IMR-90 (cell line): ENCODE results near the gene ANKS4B. TPM values are rescaled to one million over a fixed set of nuclear protein-coding genes. Genes with fewer than 3 reads are reported as not detected.
"Not testable (repeated sequence)": the region's sequence is repeated elsewhere in the genome, so short reads cannot be mapped to it uniquely, and the experiment has no call there.

Experiments
- ATAC-seq: fragments of 200-7000 bp; cut with Tn5 transposase; 2 replicates; pipeline ENCODE4 v1.9.1; 2020; ENCODE audit warnings: low read depth, mild to moderate bottlenecking, moderate library complexity
- BruUV-seq: library from RNA; stranded (reverse); fragments of 400-500 nt; replicated peaks from 2 replicates; lab custom pipeline; 2021; lab: Mats Ljungman, UMichigan
- CTCF ChIA-PET: fragments of 300-600 bp; formaldehyde crosslinking; extraction: SDS; loops from one replicate; lab custom pipeline; 2021; ENCODE audit warnings: antibody characterized with exemption; lab: Yijun Ruan, JAX
- POLR2A ChIA-PET: fragments of 300-600 bp; sonication (Branson Sonifier 250); formaldehyde crosslinking; loops from one replicate; lab custom pipeline; 2022; ENCODE audit warnings: antibody characterized with exemption; ENCODE audit not compliant: unreplicated experiment; lab: Charles Lee
- DNase-seq: peaks from one replicate; pipeline ENCODE4 v3.0.0; 2013
- H2AFZ ChIP-seq: replicated peaks from 2 replicates; pipeline ENCODE3; 2013; ENCODE audit warnings: low read length, mild to moderate bottlenecking; ENCODE audit not compliant: poor library complexity
- H2AK5ac ChIP-seq: 2 replicates; pipeline ENCODE4 v1.6.1; 2013; ENCODE audit warnings: low read depth, low read length, inconsistent platforms
- H2AK9ac ChIP-seq: replicated peaks from 2 replicates; pipeline ENCODE3; 2013; ENCODE audit warnings: mild to moderate bottlenecking, low read depth, low read length, moderate library complexity; ENCODE audit not compliant: poor library complexity
- H2BK120ac ChIP-seq: 2 replicates; pipeline ENCODE4 v1.6.1; 2013; ENCODE audit warnings: low read depth, low read length, inconsistent platforms
- H2BK15ac ChIP-seq: 3 replicates; pipeline ENCODE4 v1.6.1; 2013; ENCODE audit warnings: low read depth, low read length, inconsistent platforms
- H2BK20ac ChIP-seq: 2 replicates; pipeline ENCODE4 v1.6.1; 2013; ENCODE audit warnings: low read depth, mild to moderate bottlenecking, inconsistent platforms, low read length, moderate library complexity
- H2BK5ac ChIP-seq: 2 replicates; pipeline ENCODE4 v1.6.1; 2013; ENCODE audit warnings: mild to moderate bottlenecking, low read depth, low read length, inconsistent platforms; ENCODE audit not compliant: poor library complexity, severe bottlenecking
- H3K14ac ChIP-seq: replicated peaks from 2 replicates; pipeline ENCODE4 v1.6.1; 2013; ENCODE audit warnings: low read depth, low read length, inconsistent platforms
- H3K18ac ChIP-seq: 2 replicates; pipeline ENCODE4 v1.6.1; 2013; ENCODE audit warnings: low read depth, low read length, control low read depth
- H3K23ac ChIP-seq: 2 replicates; pipeline ENCODE4 v1.6.1; 2013; ENCODE audit warnings: low read depth, low read length, inconsistent platforms
- H3K27ac ChIP-seq: 2 replicates; pipeline ENCODE4 v1.5.1; 2013; ENCODE audit warnings: mild to moderate bottlenecking, control low read depth, low read length; ENCODE audit not compliant: insufficient read depth
- H3K27me3 ChIP-seq: 2 replicates; pipeline ENCODE4 v1.6.1; 2013; ENCODE audit warnings: low read length; ENCODE audit not compliant: control insufficient read depth, insufficient read depth
- H3K36me3 ChIP-seq: 2 replicates; pipeline ENCODE4 v1.6.1; 2013; ENCODE audit warnings: low read length, mixed read lengths; ENCODE audit not compliant: control insufficient read depth, insufficient read depth
- H3K4ac ChIP-seq: 2 replicates; pipeline ENCODE4 v1.6.1; 2013; ENCODE audit warnings: low read depth, low read length, inconsistent platforms
- H3K4me1 ChIP-seq: 2 replicates; pipeline ENCODE4 v1.6.1; 2013; ENCODE audit warnings: low read length, mixed read lengths; ENCODE audit not compliant: control insufficient read depth, insufficient read depth
- H3K4me2 ChIP-seq: 2 replicates; pipeline ENCODE4 v1.6.1; 2013; ENCODE audit warnings: low read depth, mild to moderate bottlenecking, control low read depth, low read length, moderate library complexity
- H3K4me3 ChIP-seq: 2 replicates; pipeline ENCODE4 v1.5.1; 2013; ENCODE audit warnings: low read depth, mild to moderate bottlenecking, control low read depth, low read length, moderate library complexity; ENCODE audit not compliant: insufficient read depth
- H3K56ac ChIP-seq: 2 replicates; pipeline ENCODE4 v1.6.1; 2013; ENCODE audit warnings: low read length, inconsistent platforms; ENCODE audit not compliant: insufficient read depth; ENCODE audit errors: extremely low read depth
- H3K79me1 ChIP-seq, 2 experiments: 2 replicates each; pipeline ENCODE4 v1.6.1; 2013; ENCODE audit warnings: low read length in 2 of 2, inconsistent platforms in 1 of 2, low read depth in 1 of 2
- H3K9ac ChIP-seq: 2 replicates; pipeline ENCODE4 v1.6.1; 2013; ENCODE audit warnings: low read depth, low read length, control low read depth
- H3K9me1 ChIP-seq: 2 replicates; pipeline ENCODE4 v1.6.1; 2013; ENCODE audit warnings: low read length, inconsistent platforms; ENCODE audit not compliant: insufficient read depth
- H3K9me3 ChIP-seq: 2 replicates; pipeline ENCODE4 v1.6.1; 2013; ENCODE audit warnings: low read length; ENCODE audit not compliant: control insufficient read depth, insufficient read depth
- H4K20me1 ChIP-seq: 2 replicates; pipeline ENCODE4 v1.6.1; 2013; ENCODE audit warnings: low read length, inconsistent platforms; ENCODE audit not compliant: insufficient read depth
- H4K5ac ChIP-seq: 2 replicates; pipeline ENCODE4 v1.6.1; 2013; ENCODE audit warnings: mild to moderate bottlenecking, low read depth, low read length, control low read depth
- H4K8ac ChIP-seq, 2 experiments: 2 replicates each; pipeline ENCODE4 v1.6.1; 2013; ENCODE audit warnings: low read depth in 2 of 2, low read length in 2 of 2, control low read depth in 1 of 2, inconsistent platforms in 1 of 2
- H4K91ac ChIP-seq: 2 replicates; pipeline ENCODE4 v1.6.1; 2013; ENCODE audit warnings: low read depth, low read length, inconsistent platforms; ENCODE audit not compliant: insufficient read depth
- WGBS, 2 experiments: methylation state at CpG; one replicate each; pipeline versions ENCODE4 v1.1.5 to v1.1.7; 2013; ENCODE audit warnings: missing lambda C conversion rate in 2 of 2; ENCODE audit not compliant: insufficient read length in 1 of 2; ENCODE audit errors: extremely low coverage in 2 of 2; 5-methylcytosine and 5-hydroxymethylcytosine counted together
- dilution Hi-C: fragments of 300-500 bp; cut with HindIII; formaldehyde crosslinking; loops from one replicate; pipeline ENCODE4 v1.14.3; 2018; ENCODE audit warnings: low sequenced_read_pairs; ENCODE audit not compliant: unreplicated experiment
- in situ Hi-C: fragments of 300-500 bp; cut with MboI; formaldehyde crosslinking; loops from 3 replicates; pipeline ENCODE4 v1.14.3; 2019; ENCODE audit warnings: low sequenced_read_pairs, inconsistent platforms, mixed read lengths
- intact Hi-C: fragments of 100-400 bp; cut with micrococcal nuclease; formaldehyde crosslinking; loops from 2 replicates; pipeline ENCODE4 v1.10.0; 2022
- polyA plus RNA-seq, 3 experiments: library from polyadenylated mRNA; depleted of rRNA; stranded (reverse); fragments of >200 nt; gene quantifications; 2 replicates each; pipeline ENCODE4 v1.2.3, GENCODE V29; 2012; ENCODE audit warnings: low replicate concordance in 1 of 3
- total RNA-seq: library from RNA; depleted of rRNA; stranded (reverse); fragments of >200 nt; gene quantifications from 2 replicates; pipeline ENCODE4 v1.2.3, GENCODE V29; 2012

Gene ANKS4B
- total and polyA plus RNA-seq, 2 of the 4 experiments (the other 2 are of a cell fraction) = not detected

- BruUV-seq, H2AK5ac ChIP-seq, H2BK15ac ChIP-seq, H2BK120ac ChIP-seq, H2BK20ac ChIP-seq, H3K4me2 ChIP-seq, H4K5ac ChIP-seq, in situ Hi-C loops, POLR2A ChIA-PET, ATAC-seq, H2AFZ ChIP-seq, H4K91ac ChIP-seq, H3K4ac ChIP-seq, H3K56ac ChIP-seq, H3K4me3 ChIP-seq, H4K8ac ChIP-seq, H3K9me3 ChIP-seq, H3K27ac ChIP-seq, H4K20me1 ChIP-seq, H2BK5ac ChIP-seq, H3K36me3 ChIP-seq, H3K9me1 ChIP-seq, H3K14ac ChIP-seq, intact Hi-C loops, dilution Hi-C loops, DNase-seq, H3K4me1 ChIP-seq, H3K9ac ChIP-seq, H3K18ac ChIP-seq, H3K23ac ChIP-seq, H3K79me1 ChIP-seq, H2AK9ac ChIP-seq: not testable (repeated sequence)
- H3K27me3 ChIP-seq = peaks cover 21% of the 10 kb centered on the region
- WGBS, 2 experiments = no CpG with 5 or more reads among the region's 8 CpGs
- CTCF ChIA-PET = interaction anchor here (0.9 kb wide), 1 partner anchor 105 kb away, joined by 3 read pairs; no protein-coding TSS in a partner anchor
Observed at GRCh38 chr16:21195330-21195729, 38.2 kb upstream of the ANKS4B start.
